AG10803 (cell line): ENCODE measurements around the gene ZNF777.
A peak's percentile ranks its signal among the peaks of the same experiment; 100 is the strongest.

Experiments used
- DNase-seq: peaks from one replicate; pipeline ENCODE4 v3.0.0; 2010; ENCODE audit warnings: low read depth
- H3K4me3 ChIP-seq: 2 replicates; pipeline ENCODE4 v1.5.1; 2011; ENCODE audit warnings: mild to moderate bottlenecking, low read length, control low read depth
- CTCF ChIP-seq: conservative IDR thresholded peaks from 2 replicates; pipeline ENCODE4 v1.5.1; 2011; ENCODE audit warnings: mild to moderate bottlenecking, low read length, control low read depth, inconsistent platforms

ZNF777 gene

GRCh38 chr7:149467321-149467859 is 6.5 kb upstream of the ZNF777 start:
- DNase-seq, result no peak
- H3K4me3 ChIP-seq, result no peak overlapping the region
- no peak for TF ChIP-seq CTCF

- TF ChIP-seq CTCF, result no peak
- no peak for DNase-seq
- no peak overlapping the region for H3K4me3 ChIP-seq
Measured at GRCh38 chr7:149466364-149466763, 5.5 kb upstream of the ZNF777 start.

GRCh38 chr7:149463500-149464161 is 2.8 kb upstream of the ZNF777 start:
- DNase-seq, result no peak
- TF ChIP-seq CTCF, result no peak

GRCh38 chr7:149462101-149462520 is 1.2 kb upstream of the ZNF777 start:
- no peak for TF ChIP-seq CTCF
- no peak for DNase-seq
- H3K4me3 ChIP-seq, result no peak overlapping the region

More at GRCh38 chr7:149463500-149464161, 2.8 kb upstream of the ZNF777 start:
- no peak overlapping the region for H3K4me3 ChIP-seq

- DNase-seq, result peak; percentile 9
- H3K4me3 ChIP-seq, result peak overlapping the region; percentile 72
- TF ChIP-seq CTCF, result no peak
Measured at GRCh38 chr7:149459540-149460452, 1.1 kb downstream of the ZNF777 start.

GRCh38 chr7:149459201-149459539 is 1.7 kb downstream of the ZNF777 start:
- TF ChIP-seq CTCF, result no peak
- H3K4me3 ChIP-seq, result peak overlapping the region; percentile 61
- no peak for DNase-seq
